Adrenal gland (tissue), 5 donors: ENCODE data around the gene JAZF1.

ENCODE experiments used
- POLR2A ChIP-seq, 2 donors: fragments of 450-650 bp; IDR thresholded peaks; one replicate each; pipeline ENCODE4 v1.6.1; 2017; ENCODE audit warnings: antibody characterized with exemption in 2 of 2, mild to moderate bottlenecking in 2 of 2, moderate library complexity in 1 of 2
- TF ChIP-seq, protein P1 (sequence below), 6 experiments: fragments of 450-650 bp in 4 of 6; fragments of 200-600 bp in 2 of 6; sonication (generic) in 1 of 6; IDR thresholded peaks; 1 replicate in 5 of 6; 2 replicates in 1 of 6; pipeline versions ENCODE4 v1.5.1 to v1.8.0; 2016 to 2021; ENCODE audit warnings: antibody characterized with exemption in 6 of 6, mild to moderate bottlenecking in 2 of 6, moderate library complexity in 1 of 6
- donor health status: DM: no; HTN: no; CAD: no.

DNA sequence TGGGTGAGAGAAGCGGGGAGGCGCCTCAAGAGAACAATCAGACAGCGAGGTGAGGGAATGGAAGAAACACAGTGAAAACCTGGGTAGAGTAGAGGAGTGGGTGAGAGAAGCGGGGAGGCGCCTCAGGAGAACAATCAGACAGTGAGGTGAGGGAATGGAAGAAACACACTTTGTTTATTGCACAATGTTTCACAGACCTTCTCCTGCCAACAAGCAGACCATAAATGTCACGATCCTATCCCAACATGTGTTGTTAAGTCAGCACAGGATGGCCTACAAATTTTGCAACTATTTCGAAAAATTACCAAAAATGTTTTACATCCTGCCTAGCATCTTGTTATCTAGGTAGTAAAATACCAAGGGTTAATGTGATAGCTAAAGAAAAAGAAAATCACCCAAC is 115.3 kb downstream of the JAZF1 start:
- TF ChIP-seq, protein P1, sequence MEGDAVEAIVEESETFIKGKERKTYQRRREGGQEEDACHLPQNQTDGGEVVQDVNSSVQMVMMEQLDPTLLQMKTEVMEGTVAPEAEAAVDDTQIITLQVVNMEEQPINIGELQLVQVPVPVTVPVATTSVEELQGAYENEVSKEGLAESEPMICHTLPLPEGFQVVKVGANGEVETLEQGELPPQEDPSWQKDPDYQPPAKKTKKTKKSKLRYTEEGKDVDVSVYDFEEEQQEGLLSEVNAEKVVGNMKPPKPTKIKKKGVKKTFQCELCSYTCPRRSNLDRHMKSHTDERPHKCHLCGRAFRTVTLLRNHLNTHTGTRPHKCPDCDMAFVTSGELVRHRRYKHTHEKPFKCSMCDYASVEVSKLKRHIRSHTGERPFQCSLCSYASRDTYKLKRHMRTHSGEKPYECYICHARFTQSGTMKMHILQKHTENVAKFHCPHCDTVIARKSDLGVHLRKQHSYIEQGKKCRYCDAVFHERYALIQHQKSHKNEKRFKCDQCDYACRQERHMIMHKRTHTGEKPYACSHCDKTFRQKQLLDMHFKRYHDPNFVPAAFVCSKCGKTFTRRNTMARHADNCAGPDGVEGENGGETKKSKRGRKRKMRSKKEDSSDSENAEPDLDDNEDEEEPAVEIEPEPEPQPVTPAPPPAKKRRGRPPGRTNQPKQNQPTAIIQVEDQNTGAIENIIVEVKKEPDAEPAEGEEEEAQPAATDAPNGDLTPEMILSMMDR (IDR thresholded peaks at IDR 0.05): no peak
- no peak for TF ChIP-seq POLR2A (IDR thresholded peaks at IDR 0.05)
